ENCODE data around the gene NEAT1. TPM values are rescaled to one million over a fixed set of nuclear protein-coding genes. Genes with fewer than 3 reads are reported as not detected.
"Not testable (repeated sequence)": the region's sequence is repeated elsewhere in the genome, so short reads cannot be mapped to it uniquely, and the experiment has no call there.

NEAT1 gene
- total RNA-seq, 2 donors from 2014 or later: 110 to 1,326 TPM

DNA sequence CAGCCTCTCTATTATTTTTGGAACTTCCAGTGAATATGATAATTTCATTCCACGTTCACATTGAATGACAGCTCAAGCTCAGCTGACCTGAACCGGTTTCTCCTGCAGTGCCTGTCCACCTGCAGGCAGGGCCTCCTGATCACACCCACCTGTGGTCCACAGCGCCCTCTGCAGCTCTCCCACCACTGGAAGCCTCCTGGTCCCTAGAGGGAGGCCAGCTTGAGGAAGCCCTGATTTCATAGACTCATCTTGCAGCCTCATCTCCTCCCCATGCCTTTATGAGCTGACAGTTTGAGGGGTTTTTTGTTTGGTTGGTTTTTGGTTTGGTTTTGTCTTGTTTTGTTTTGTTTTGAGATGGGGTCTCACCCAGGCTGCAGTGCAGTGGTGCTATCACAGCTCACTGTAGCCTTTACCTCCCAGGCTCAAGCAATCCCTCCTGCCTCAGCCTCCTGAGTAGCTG lies 46.3 kb downstream of the NEAT1 start:
- intact Hi-C loops (cut with DNase I): loop anchor here (5.0 kb wide), 1 partner anchor 37 kb away; no protein-coding TSS in a partner anchor
- peak overlapping the region; percentile 98 to 100 for H3K27ac ChIP-seq
- H3K9me3 ChIP-seq: no peaks in the 10 kb centered on the region
- TF ChIP-seq, protein P1, sequence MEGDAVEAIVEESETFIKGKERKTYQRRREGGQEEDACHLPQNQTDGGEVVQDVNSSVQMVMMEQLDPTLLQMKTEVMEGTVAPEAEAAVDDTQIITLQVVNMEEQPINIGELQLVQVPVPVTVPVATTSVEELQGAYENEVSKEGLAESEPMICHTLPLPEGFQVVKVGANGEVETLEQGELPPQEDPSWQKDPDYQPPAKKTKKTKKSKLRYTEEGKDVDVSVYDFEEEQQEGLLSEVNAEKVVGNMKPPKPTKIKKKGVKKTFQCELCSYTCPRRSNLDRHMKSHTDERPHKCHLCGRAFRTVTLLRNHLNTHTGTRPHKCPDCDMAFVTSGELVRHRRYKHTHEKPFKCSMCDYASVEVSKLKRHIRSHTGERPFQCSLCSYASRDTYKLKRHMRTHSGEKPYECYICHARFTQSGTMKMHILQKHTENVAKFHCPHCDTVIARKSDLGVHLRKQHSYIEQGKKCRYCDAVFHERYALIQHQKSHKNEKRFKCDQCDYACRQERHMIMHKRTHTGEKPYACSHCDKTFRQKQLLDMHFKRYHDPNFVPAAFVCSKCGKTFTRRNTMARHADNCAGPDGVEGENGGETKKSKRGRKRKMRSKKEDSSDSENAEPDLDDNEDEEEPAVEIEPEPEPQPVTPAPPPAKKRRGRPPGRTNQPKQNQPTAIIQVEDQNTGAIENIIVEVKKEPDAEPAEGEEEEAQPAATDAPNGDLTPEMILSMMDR (IDR thresholded peaks at IDR 0.05): peak; percentile 56 to 99 (median 88)
- TF ChIP-seq POLR2A (IDR thresholded peaks at IDR 0.05): no peak
- peak; percentile 89 for TF ChIP-seq POLR2AphosphoS5 (IDR thresholded peaks at IDR 0.05)
- peak; percentile 93 for DNase-seq (ENCODE audit: low spot score)
- H3K36me3 ChIP-seq: no peaks in the 10 kb centered on the region
- peaks cover 8% of the 10 kb centered on the region for H3K4me1 ChIP-seq (replicated peaks)
- 18% methylated on average over 3 of the region's 3 CpGs for WGBS
- no peak overlapping the region for H3K4me3 ChIP-seq
- no peaks in the 10 kb centered on the region for H3K27me3 ChIP-seq (replicated peaks; ENCODE audit: insufficient read depth)

DNA sequence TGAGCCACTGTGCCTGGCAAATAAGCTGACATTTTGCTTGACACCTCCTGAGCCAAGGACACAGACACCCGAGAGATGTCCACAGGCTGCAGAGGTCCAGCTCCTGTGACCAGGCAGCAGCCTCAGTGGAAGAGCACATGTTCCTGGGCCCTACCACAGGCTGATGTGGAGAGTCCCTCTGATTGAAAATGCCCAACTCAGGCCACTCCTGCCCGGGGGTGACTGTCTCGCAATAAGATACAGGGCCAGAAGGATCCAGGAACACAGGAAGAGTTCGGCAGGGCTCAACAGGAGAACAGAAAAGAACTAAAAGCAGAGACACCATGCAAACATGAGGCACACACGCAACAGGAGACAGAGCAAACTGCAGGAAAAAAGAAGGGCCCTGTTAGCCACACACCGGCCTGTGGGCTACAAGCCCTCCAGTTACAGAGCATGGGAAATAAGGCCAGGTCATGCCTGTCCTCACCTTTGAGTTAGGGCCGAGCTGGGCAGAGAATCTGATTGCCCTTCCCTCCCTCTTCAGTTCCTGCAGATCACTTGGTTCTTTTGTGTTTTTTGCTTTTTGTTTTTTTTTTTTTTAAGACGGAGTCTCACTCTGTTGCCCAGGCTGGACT lies 47.9 kb downstream of the NEAT1 start:
- Histone ChIP-seq H3K4me3 (no peak overlapping the region), H3K27me3 (replicated peaks; ENCODE audit: insufficient read depth) (no peaks in the 10 kb centered on the region), H3K4me1 (replicated peaks) (peaks cover 8% of the 10 kb centered on the region), H3K9me3 (no peaks in the 10 kb centered on the region), H3K36me3 (no peaks in the 10 kb centered on the region), H3K27ac (peak overlapping the region; percentile 98 to 100)
- no peak for DNase-seq (ENCODE audit: low spot score)
- TF ChIP-seq POLR2AphosphoS5 (IDR thresholded peaks at IDR 0.05) (no peak), POLR2A (IDR thresholded peaks at IDR 0.05) (no peak)
- TF ChIP-seq, protein P1 (IDR thresholded peaks at IDR 0.05): no peak
- intact Hi-C loops (cut with DNase I): no loop called here
- 54% methylated on average over 8 of the region's 8 CpGs for whole genome bisulfite sequencing

DNA sequence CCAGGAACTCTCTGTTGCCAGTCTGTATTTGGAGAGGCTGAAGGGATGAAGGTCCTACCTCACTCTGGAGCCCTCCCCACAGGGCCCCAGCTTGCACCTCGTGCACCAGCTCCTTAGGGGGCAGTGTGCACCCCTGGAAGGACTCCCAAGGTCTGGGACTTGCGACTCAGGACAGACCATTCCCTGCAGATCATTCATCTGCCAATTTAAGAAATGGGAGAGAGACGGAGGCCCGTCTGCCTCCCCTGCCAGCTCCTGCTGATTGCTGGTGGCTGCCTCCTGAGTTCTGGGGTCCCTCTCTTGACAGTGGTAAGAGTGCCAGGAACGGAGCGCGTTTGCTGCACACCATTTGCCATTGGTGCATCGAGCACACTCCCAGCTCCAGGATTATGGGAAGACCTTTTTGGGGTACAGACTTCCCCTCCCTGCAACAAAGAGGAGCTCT lies 48.9 kb downstream of the NEAT1 start:
- WGBS: 24% methylated on average over 8 of the region's 8 CpGs
- no peaks in the 10 kb centered on the region for H3K9me3 ChIP-seq
- H3K4me3 ChIP-seq: peak overlapping the region in 1 of 2 donors; percentile 23
- DNase-seq (ENCODE audit: low spot score): peak; percentile 73
- TF ChIP-seq, protein P1 (IDR thresholded peaks at IDR 0.05): peak; percentile 40 to 84 (median 56)
- peak; percentile 64 for TF ChIP-seq POLR2AphosphoS5 (IDR thresholded peaks at IDR 0.05)
- TF ChIP-seq POLR2A (IDR thresholded peaks at IDR 0.05): no peak
- intact Hi-C loops (cut with DNase I): no loop called here
- no peaks in the 10 kb centered on the region for H3K36me3 ChIP-seq
- peaks cover 10% of the 10 kb centered on the region for H3K4me1 ChIP-seq (replicated peaks)
- no peaks in the 10 kb centered on the region for H3K27me3 ChIP-seq (replicated peaks; ENCODE audit: insufficient read depth)
- H3K27ac ChIP-seq: peak overlapping the region; percentile 98 to 100

DNA sequence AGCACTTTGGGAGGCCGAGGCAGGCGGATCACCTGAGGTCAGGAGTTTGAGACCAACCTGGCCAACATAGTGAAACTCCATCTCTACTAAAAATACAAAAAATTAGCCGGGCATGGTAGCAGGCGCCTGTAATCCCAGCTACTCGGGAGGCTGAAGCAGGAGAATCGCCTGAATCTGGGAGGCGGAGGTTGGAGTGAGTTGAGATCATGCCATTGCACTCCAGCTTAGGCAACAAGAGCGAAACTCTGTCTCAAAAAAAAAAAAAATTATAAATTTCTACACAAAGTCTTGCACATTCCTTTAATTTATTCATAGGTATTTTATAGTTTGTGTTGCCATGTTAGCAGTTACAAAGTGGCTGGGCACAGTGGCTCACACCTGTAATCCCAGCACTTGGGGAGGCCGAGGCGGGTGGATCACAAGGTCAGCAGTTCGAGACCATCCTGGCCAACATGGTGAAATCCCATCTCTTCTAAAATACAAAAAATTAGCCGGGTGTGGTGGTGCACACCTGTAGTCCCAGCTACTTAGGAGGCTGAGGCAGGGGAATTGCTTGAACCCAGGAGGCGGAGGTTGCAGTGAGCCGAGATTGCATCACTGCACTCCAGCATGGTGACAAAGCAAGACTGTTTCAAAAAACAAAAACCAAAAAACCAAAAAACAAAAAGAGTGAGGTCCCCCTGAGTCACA lies 50.1 kb downstream of the NEAT1 start:
- H3K9me3 ChIP-seq; H3K36me3 ChIP-seq; DNase-seq (ENCODE audit: low spot score); H3K27me3 ChIP-seq (replicated peaks; ENCODE audit: insufficient read depth): not testable (repeated sequence)
- H3K27ac ChIP-seq: peak overlapping the region; percentile 98 to 100
- WGBS: 78% methylated on average over 14 of the region's 14 CpGs
- peaks cover 12% of the 10 kb centered on the region for H3K4me1 ChIP-seq (replicated peaks)
- intact Hi-C loops (cut with DNase I): loop anchor here (2.0 kb wide), 1 partner anchor 26 kb away; the partner anchor contains the start of gene MALAT1
- peak overlapping the region in 1 of 2 donors; percentile 23 for H3K4me3 ChIP-seq

DNA sequence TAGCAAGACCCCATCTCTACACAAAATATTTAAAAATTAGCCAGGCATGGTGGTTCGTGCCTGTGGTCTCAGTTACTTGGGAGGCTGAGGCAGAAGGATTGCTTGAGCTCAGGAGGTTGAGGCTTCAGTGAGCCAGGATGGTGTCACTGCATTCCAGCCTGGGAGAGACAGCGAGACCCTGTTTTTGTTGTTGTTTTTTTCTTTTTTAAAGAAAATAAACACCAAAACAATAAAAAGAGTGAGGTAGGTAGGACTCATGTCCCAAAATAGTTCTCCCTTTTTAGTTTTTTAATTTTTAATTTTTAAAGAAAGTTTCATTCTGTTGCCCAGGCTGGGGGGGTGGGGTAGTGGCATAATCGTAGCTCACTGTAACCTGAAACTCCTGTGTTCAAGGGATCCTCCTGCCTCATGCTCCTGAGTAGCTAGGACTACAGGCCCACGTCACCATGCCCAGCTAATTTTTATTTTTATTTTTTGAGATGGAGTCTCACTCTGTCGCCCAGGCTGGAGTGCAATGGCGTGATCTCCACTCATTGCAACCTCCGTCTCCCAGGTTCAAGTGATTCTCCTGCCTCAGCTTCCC lies 50.8 kb downstream of the NEAT1 start:
- H3K4me1 ChIP-seq (replicated peaks): peaks cover 14% of the 10 kb centered on the region
- TF ChIP-seq POLR2A (IDR thresholded peaks at IDR 0.05): no peak
- TF ChIP-seq POLR2AphosphoS5 (IDR thresholded peaks at IDR 0.05): no peak
- TF ChIP-seq, protein P1 (IDR thresholded peaks at IDR 0.05): no peak
- no peak overlapping the region for H3K4me3 ChIP-seq
- peak overlapping the region; percentile 98 to 100 for H3K27ac ChIP-seq
- 80% methylated on average over 7 of the region's 7 CpGs for WGBS
- H3K36me3 ChIP-seq: no peaks in the 10 kb centered on the region
- no peaks in the 10 kb centered on the region for H3K9me3 ChIP-seq
- no peak for DNase-seq (ENCODE audit: low spot score)
- intact Hi-C loops (cut with DNase I): loop anchor here (2.0 kb wide), 1 partner anchor 25 kb away; the partner anchor contains the start of gene MALAT1
- no peaks in the 10 kb centered on the region for H3K27me3 ChIP-seq (replicated peaks; ENCODE audit: insufficient read depth)
